ENCODE results near the gene STXBP4.

Gene STXBP4

DNA sequence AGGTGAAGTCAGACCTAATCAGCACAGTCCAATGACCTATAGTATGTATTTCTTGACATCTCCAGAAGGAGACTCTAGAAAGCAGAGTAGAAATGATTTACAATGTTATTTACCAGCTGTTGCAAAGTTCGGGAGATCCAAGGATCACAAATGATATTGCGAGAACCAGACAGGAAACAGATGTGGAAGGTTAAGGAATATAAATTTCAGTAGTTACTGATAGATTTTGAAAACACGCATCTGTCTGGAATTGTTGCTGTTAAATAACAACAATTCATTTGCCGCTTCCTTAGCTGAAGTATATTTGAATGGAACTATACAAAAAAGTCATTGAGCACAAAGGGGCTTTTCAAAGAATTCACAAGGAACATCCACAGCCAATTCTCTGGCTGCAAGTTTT lies 72.0 kb downstream of the STXBP4 start:
- H3K4me3 ChIP-seq (ENCODE audit: extremely low read depth, insufficient read depth, low read length, poor library complexity, severe bottlenecking) = no peak overlapping the region
- WGBS, 2 experiments (ENCODE audit: insufficient coverage in 2 of 2) = 100% methylated on average over 2 to 3 of the region's 4 CpGs
- no peaks in the 10 kb centered on the region for H3K36me3 ChIP-seq (ENCODE audit: control insufficient read depth, insufficient read depth, low read length)
- no peaks in the 10 kb centered on the region for H3K4me1 ChIP-seq (ENCODE audit: control insufficient read depth, insufficient read depth, low read length, poor library complexity, severe bottlenecking)
- no peaks in the 10 kb centered on the region for H3K9me3 ChIP-seq (ENCODE audit: control insufficient read depth, low read length)
- no peak overlapping the region for H3K27ac ChIP-seq (ENCODE audit: low read depth, low read length, severe bottlenecking)

- H3K27ac ChIP-seq (ENCODE audit: low read depth, low read length, severe bottlenecking) = no peak overlapping the region
- WGBS, 2 experiments (ENCODE audit: insufficient coverage in 2 of 2) = 60 to 100% methylated on average over 1 of the region's 1 CpG
- H3K9me3 ChIP-seq (ENCODE audit: control insufficient read depth, low read length) = no peaks in the 10 kb centered on the region
- H3K4me1 ChIP-seq (ENCODE audit: control insufficient read depth, insufficient read depth, low read length, poor library complexity, severe bottlenecking) = no peaks in the 10 kb centered on the region
- H3K36me3 ChIP-seq (ENCODE audit: control insufficient read depth, insufficient read depth, low read length) = no peaks in the 10 kb centered on the region
- no peak overlapping the region for H3K4me3 ChIP-seq (ENCODE audit: extremely low read depth, insufficient read depth, low read length, poor library complexity, severe bottlenecking)
Observed at GRCh38 chr17:55053855-55054254, 85.3 kb downstream of the STXBP4 start.

- Histone ChIP-seq H3K4me1 (ENCODE audit: control insufficient read depth, insufficient read depth, low read length, poor library complexity, severe bottlenecking) (no peaks in the 10 kb centered on the region), H3K4me3 (ENCODE audit: extremely low read depth, insufficient read depth, low read length, poor library complexity, severe bottlenecking) (no peak overlapping the region), H3K9me3 (ENCODE audit: control insufficient read depth, low read length) (no peaks in the 10 kb centered on the region), H3K27ac (ENCODE audit: low read depth, low read length, severe bottlenecking) (no peak overlapping the region), H3K36me3 (ENCODE audit: control insufficient read depth, insufficient read depth, low read length) (no peaks in the 10 kb centered on the region)
Observed at GRCh38 chr17:55054429-55054828, 85.9 kb downstream of the STXBP4 start.

DNA sequence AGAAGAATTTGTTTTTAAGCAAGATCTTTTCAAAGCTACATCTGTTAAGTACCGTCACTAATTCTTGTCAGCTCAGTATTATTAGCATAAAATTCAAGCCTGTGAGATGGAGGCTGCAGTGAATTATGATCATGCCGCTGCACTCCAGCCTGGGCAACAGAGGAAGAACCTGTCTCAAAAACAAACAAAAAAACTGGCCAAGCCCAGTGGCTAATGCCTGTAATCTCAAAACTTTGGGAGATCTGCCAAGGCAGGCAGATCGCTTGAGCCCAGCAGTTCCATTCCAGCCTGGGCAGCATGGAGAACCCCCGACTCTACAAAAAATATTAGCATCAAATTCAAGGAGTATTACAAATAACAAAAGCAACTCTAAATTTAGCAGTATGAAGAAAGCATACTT lies 88.0 kb downstream of the STXBP4 start:
- no peak overlapping the region for H3K4me3 ChIP-seq (ENCODE audit: extremely low read depth, insufficient read depth, low read length, poor library complexity, severe bottlenecking)
- no peak overlapping the region for H3K27ac ChIP-seq (ENCODE audit: low read depth, low read length, severe bottlenecking)
- H3K36me3 ChIP-seq (ENCODE audit: control insufficient read depth, insufficient read depth, low read length) = no peaks in the 10 kb centered on the region
- no peaks in the 10 kb centered on the region for H3K9me3 ChIP-seq (ENCODE audit: control insufficient read depth, low read length)
- WGBS, 2 experiments (ENCODE audit: insufficient coverage in 2 of 2) = 70 to 94% methylated on average over 1 to 2 of the region's 4 CpGs
- H3K4me1 ChIP-seq (ENCODE audit: control insufficient read depth, insufficient read depth, low read length, poor library complexity, severe bottlenecking) = no peaks in the 10 kb centered on the region

GRCh38 chr17:55057184-55057583 lies 88.6 kb downstream of the STXBP4 start:
- Histone ChIP-seq H3K4me3 (ENCODE audit: extremely low read depth, insufficient read depth, low read length, poor library complexity, severe bottlenecking) (no peak overlapping the region), H3K36me3 (ENCODE audit: control insufficient read depth, insufficient read depth, low read length) (no peaks in the 10 kb centered on the region), H3K4me1 (ENCODE audit: control insufficient read depth, insufficient read depth, low read length, poor library complexity, severe bottlenecking) (no peaks in the 10 kb centered on the region), H3K27ac (ENCODE audit: low read depth, low read length, severe bottlenecking) (no peak overlapping the region), H3K9me3 (ENCODE audit: control insufficient read depth, low read length) (no peaks in the 10 kb centered on the region)
- WGBS, 2 experiments (ENCODE audit: insufficient coverage in 2 of 2) = no CpG with 5 or more reads among the region's 3 CpGs

GRCh38 chr17:55059724-55060123 lies 91.2 kb downstream of the STXBP4 start:
- no peak overlapping the region for H3K27ac ChIP-seq (ENCODE audit: low read depth, low read length, severe bottlenecking)
- H3K36me3 ChIP-seq (ENCODE audit: control insufficient read depth, insufficient read depth, low read length) = no peaks in the 10 kb centered on the region
- H3K4me1 ChIP-seq (ENCODE audit: control insufficient read depth, insufficient read depth, low read length, poor library complexity, severe bottlenecking) = no peaks in the 10 kb centered on the region
- no peak overlapping the region for H3K4me3 ChIP-seq (ENCODE audit: extremely low read depth, insufficient read depth, low read length, poor library complexity, severe bottlenecking)
- no peaks in the 10 kb centered on the region for H3K9me3 ChIP-seq (ENCODE audit: control insufficient read depth, low read length)

DNA sequence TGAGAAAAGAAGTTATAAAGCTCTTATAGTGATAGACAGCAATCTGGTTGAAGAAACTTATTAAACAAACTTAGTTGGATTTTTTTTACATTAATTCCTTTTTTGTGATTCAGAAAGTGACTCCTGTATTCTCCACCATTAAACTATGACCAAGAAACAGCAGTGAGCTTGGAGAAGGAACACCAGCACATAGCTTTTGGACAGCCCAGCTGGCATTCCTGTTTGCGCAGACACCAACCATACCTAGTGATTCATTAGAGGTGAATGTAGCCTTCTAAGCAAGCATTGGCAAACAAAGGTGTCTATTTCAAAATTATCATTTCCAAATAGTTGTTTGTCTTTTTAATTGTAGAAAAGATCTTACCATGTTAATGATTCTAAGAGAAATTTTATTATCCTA lies 94.4 kb downstream of the STXBP4 start:
- Histone ChIP-seq H3K36me3 (ENCODE audit: control insufficient read depth, insufficient read depth, low read length) (no peaks in the 10 kb centered on the region), H3K4me3 (ENCODE audit: extremely low read depth, insufficient read depth, low read length, poor library complexity, severe bottlenecking) (no peak overlapping the region), H3K4me1 (ENCODE audit: control insufficient read depth, insufficient read depth, low read length, poor library complexity, severe bottlenecking) (no peaks in the 10 kb centered on the region), H3K27ac (ENCODE audit: low read depth, low read length, severe bottlenecking) (no peak overlapping the region), H3K9me3 (ENCODE audit: control insufficient read depth, low read length) (no peaks in the 10 kb centered on the region)
- WGBS, 2 experiments (ENCODE audit: insufficient coverage in 2 of 2) = no CpG with 5 or more reads among the region's 1 CpG

DNA sequence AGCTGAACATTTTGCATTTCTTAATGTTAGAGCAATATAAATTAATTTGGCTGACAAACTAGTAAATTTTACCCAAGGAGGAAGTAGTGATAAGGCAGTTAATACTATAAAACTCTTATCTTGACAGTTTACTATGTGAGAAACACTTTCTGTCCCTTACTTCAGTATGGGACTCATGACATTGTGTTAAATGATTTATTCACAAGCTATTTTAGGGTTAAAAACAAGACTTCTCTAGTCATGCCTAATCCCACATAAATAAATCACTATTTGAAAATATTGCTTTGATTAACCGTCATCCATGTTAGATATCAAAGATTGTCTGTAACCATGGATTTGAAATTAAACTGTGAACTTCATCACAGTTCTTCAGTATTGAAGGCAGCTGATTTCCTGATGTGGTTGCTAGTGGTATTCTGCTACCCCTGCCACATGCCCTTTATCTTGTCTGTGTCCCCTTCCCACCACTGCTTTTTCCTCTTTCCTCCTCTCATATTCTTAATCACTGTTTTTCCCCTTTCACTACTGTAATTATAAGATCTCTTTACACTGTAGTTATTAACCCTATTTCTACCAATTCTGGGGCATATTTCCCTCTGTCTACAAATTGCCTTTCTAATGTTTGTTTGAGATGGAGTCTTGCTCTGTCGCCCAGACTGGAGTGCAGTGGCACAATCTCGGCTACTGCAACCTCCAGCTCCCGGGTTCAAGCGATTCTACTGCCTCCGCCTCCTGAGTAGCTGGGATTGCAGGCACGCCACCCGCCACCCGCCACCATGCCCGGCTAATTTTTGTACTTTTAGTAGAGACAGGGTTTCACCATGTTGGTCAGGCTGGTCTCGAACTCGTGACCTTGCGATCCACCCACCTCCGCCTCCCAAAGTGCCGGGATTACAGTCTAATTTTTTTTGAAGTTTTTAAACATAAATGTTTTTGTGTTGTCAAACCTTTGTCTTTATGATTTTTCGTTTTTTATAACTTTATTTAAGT lies 95.6 kb downstream of the STXBP4 start:
- no peak overlapping the region for H3K4me3 ChIP-seq (ENCODE audit: extremely low read depth, insufficient read depth, low read length, poor library complexity, severe bottlenecking)
- no peaks in the 10 kb centered on the region for H3K36me3 ChIP-seq (ENCODE audit: control insufficient read depth, insufficient read depth, low read length)
- no peaks in the 10 kb centered on the region for H3K4me1 ChIP-seq (ENCODE audit: control insufficient read depth, insufficient read depth, low read length, poor library complexity, severe bottlenecking)
- WGBS, 2 experiments (ENCODE audit: insufficient coverage in 2 of 2) = 94 to 95% methylated on average over 11 to 13 of the region's 16 CpGs
- no peaks in the 10 kb centered on the region for H3K9me3 ChIP-seq (ENCODE audit: control insufficient read depth, low read length)
- no peak overlapping the region for H3K27ac ChIP-seq (ENCODE audit: low read depth, low read length, severe bottlenecking)

GRCh38 chr17:55067697-55068439 lies 99.3 kb downstream of the STXBP4 start:
- WGBS, 2 experiments (ENCODE audit: insufficient coverage in 2 of 2) = no CpG with 5 or more reads among the region's 1 CpG
- H3K27ac ChIP-seq (ENCODE audit: low read depth, low read length, severe bottlenecking) = no peak overlapping the region
- no peaks in the 10 kb centered on the region for H3K36me3 ChIP-seq (ENCODE audit: control insufficient read depth, insufficient read depth, low read length)
- H3K4me1 ChIP-seq (ENCODE audit: control insufficient read depth, insufficient read depth, low read length, poor library complexity, severe bottlenecking) = no peaks in the 10 kb centered on the region
- no peaks in the 10 kb centered on the region for H3K9me3 ChIP-seq (ENCODE audit: control insufficient read depth, low read length)
- H3K4me3 ChIP-seq (ENCODE audit: extremely low read depth, insufficient read depth, low read length, poor library complexity, severe bottlenecking) = no peak overlapping the region

- no peaks in the 10 kb centered on the region for H3K9me3 ChIP-seq (ENCODE audit: control insufficient read depth, low read length)
- H3K36me3 ChIP-seq (ENCODE audit: control insufficient read depth, insufficient read depth, low read length) = no peaks in the 10 kb centered on the region
- no CpG with 5 or more reads among the region's 4 CpGs for WGBS, 2 experiments (ENCODE audit: insufficient coverage in 2 of 2)
- no peak overlapping the region for H3K4me3 ChIP-seq (ENCODE audit: extremely low read depth, insufficient read depth, low read length, poor library complexity, severe bottlenecking)
- no peak overlapping the region for H3K27ac ChIP-seq (ENCODE audit: low read depth, low read length, severe bottlenecking)
- no peaks in the 10 kb centered on the region for H3K4me1 ChIP-seq (ENCODE audit: control insufficient read depth, insufficient read depth, low read length, poor library complexity, severe bottlenecking)
Observed at GRCh38 chr17:55068862-55069811, 100.6 kb downstream of the STXBP4 start.
